Measurements from ENCODE around the gene TMEM89.

DNA sequence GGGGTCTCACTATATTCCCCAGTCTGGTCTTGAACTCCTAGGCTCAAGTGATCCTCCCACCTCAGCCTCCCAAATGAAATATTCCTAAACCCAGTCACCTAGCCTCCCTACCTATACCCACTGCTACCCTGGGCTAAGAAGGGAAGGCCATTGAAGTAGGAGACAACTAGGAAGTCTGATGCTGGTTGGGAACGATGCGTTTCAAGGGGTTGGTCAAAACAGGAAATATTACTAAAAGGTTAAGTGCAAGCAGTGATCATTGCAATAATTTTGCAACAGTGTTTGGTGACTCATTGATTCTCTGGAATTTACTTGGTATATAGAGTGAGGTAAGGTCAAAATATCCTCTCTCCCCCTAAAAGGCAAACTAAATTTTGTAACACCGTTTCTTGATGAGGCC, 7.5 kb downstream of the TMEM89 start:
- TF ChIP-seq, protein P1, sequence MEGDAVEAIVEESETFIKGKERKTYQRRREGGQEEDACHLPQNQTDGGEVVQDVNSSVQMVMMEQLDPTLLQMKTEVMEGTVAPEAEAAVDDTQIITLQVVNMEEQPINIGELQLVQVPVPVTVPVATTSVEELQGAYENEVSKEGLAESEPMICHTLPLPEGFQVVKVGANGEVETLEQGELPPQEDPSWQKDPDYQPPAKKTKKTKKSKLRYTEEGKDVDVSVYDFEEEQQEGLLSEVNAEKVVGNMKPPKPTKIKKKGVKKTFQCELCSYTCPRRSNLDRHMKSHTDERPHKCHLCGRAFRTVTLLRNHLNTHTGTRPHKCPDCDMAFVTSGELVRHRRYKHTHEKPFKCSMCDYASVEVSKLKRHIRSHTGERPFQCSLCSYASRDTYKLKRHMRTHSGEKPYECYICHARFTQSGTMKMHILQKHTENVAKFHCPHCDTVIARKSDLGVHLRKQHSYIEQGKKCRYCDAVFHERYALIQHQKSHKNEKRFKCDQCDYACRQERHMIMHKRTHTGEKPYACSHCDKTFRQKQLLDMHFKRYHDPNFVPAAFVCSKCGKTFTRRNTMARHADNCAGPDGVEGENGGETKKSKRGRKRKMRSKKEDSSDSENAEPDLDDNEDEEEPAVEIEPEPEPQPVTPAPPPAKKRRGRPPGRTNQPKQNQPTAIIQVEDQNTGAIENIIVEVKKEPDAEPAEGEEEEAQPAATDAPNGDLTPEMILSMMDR (IDR thresholded peaks at IDR 0.05), result no peak
- TF ChIP-seq POLR2A (IDR thresholded peaks at IDR 0.05; ENCODE audit: low read length) (no peak), MAZ (IDR thresholded peaks at IDR 0.05; ENCODE audit: borderline replicate concordance, low read depth, low read length) (no peak)
